ENCODE results near the gene ATAT1.
"Not testable (repeated sequence)": the region's sequence is repeated elsewhere in the genome, so short reads cannot be mapped to it uniquely, and the experiment has no call there.

The ATAT1 gene

GRCh38 chr6:30657454-30657853, 30.8 kb downstream of the ATAT1 start:
- Mint-ChIP-seq H3K4me3 (peak overlapping the region; percentile 12), H3K4me1 (peaks cover 12% of the 10 kb centered on the region), H3K9me3 (no peaks in the 10 kb centered on the region), H3K36me3 (ENCODE audit: low read depth) (peaks cover 71% of the 10 kb centered on the region), H3K27ac (peak overlapping the region; percentile 52), H3K27me3 (ENCODE audit: low read depth, poor library complexity) (no peaks in the 10 kb centered on the region)
- DNase-seq: no peak
- TF ChIP-seq CTCF (IDR thresholded peaks at IDR 0.05): no peak

- not testable (repeated sequence) for DNase-seq; H3K27me3 Mint-ChIP-seq (ENCODE audit: low read depth, poor library complexity); H3K9me3 Mint-ChIP-seq; H3K4me3 Mint-ChIP-seq
- peaks cover 12% of the 10 kb centered on the region for H3K4me1 Mint-ChIP-seq
- H3K36me3 Mint-ChIP-seq (ENCODE audit: low read depth): peaks cover 71% of the 10 kb centered on the region
- peak overlapping the region; percentile 52 for H3K27ac Mint-ChIP-seq
These were observed 31.2 kb downstream of the ATAT1 start for GRCh38 chr6:30657922-30658321.

GRCh38 chr6:30664994-30665767, 38.5 kb downstream of the ATAT1 start:
- no peaks in the 10 kb centered on the region for H3K9me3 Mint-ChIP-seq
- DNase-seq: no peak
- no peak overlapping the region for H3K27ac Mint-ChIP-seq
- H3K27me3 Mint-ChIP-seq (ENCODE audit: low read depth, poor library complexity): no peaks in the 10 kb centered on the region
- no peak overlapping the region for H3K4me3 Mint-ChIP-seq
- no peaks in the 10 kb centered on the region for H3K4me1 Mint-ChIP-seq
- H3K36me3 Mint-ChIP-seq (ENCODE audit: low read depth): peaks cover 49% of the 10 kb centered on the region
- TF ChIP-seq CTCF (IDR thresholded peaks at IDR 0.05): no peak

- not testable (repeated sequence) for H3K9me3 Mint-ChIP-seq; H3K27ac Mint-ChIP-seq; H3K27me3 Mint-ChIP-seq (ENCODE audit: low read depth, poor library complexity); H3K4me3 Mint-ChIP-seq; H3K4me1 Mint-ChIP-seq; DNase-seq
- H3K36me3 Mint-ChIP-seq (ENCODE audit: low read depth): peaks cover 57% of the 10 kb centered on the region
These were observed 39.6 kb downstream of the ATAT1 start for GRCh38 chr6:30666300-30666699.

- peak; percentile 21 for DNase-seq
- H3K27me3 Mint-ChIP-seq (ENCODE audit: low read depth, poor library complexity): peaks cover 4% of the 10 kb centered on the region
- H3K4me1 Mint-ChIP-seq: peaks cover 24% of the 10 kb centered on the region
- no peaks in the 10 kb centered on the region for H3K9me3 Mint-ChIP-seq
- no peak for TF ChIP-seq CTCF (IDR thresholded peaks at IDR 0.05)
- no peak overlapping the region for H3K27ac Mint-ChIP-seq
- peak overlapping the region; percentile 84 for H3K4me3 Mint-ChIP-seq
- H3K36me3 Mint-ChIP-seq (ENCODE audit: low read depth): peaks cover 29% of the 10 kb centered on the region
These were observed 44.3 kb downstream of the ATAT1 start for GRCh38 chr6:30670760-30671527.

GRCh38 chr6:30672445-30673253, 46.0 kb downstream of the ATAT1 start, which contains the start of gene DHX16:
Gene DHX16, minus strand, starts transcription at chr6:30673006. Its CDS starts 165 bp downstream, at chr6:30672841.
- Mint-ChIP-seq H3K27me3 (ENCODE audit: low read depth, poor library complexity) (peaks cover 4% of the 10 kb centered on the region), H3K9me3 (no peaks in the 10 kb centered on the region), H3K4me3 (peak within 1 kb of the TSS; percentile 84), H3K36me3 (ENCODE audit: low read depth) (peaks cover 37% of the 10 kb centered on the region), H3K4me1 (peaks cover 24% of the 10 kb centered on the region), H3K27ac (peak within 1 kb of the TSS; percentile 30)
- DNase-seq: peak; percentile 92
- peak; percentile 71 for TF ChIP-seq CTCF (IDR thresholded peaks at IDR 0.05)

Measured in nephron progenitor cell (in vitro differentiated cells).